ENCODE results near the gene OPHN1. TPM values are rescaled to one million over a fixed set of nuclear protein-coding genes. Genes with fewer than 3 reads are reported as not detected.
"Not testable (repeated sequence)": the region's sequence is repeated elsewhere in the genome, so short reads cannot be mapped to it uniquely, and the experiment has no call there.

The OPHN1 gene
- total and polyA plus RNA-seq, 2 donors: 4.3 to 19.6 TPM

DNA sequence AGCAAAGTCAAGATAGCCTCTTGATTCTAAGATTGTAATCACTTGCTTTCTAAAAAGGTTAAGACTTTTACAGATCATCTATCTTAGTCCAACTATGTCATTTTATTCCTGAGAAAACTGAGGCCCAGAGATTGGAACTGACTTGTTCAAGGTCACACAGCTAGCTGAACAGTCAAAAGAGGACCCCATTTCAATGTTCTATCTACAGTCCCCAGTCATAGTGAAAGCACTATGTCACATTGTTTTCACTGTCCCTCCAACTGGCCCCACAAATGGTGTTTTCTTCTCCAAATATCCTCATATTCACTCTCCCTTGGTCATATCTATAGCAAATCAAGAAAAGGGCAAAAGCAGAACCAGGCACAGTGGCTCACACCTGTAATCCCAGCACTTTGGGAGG lies 145.2 kb downstream of the OPHN1 start:
- no peak for DNase-seq (ENCODE audit: extremely low spot score)
- H3K27ac ChIP-seq (ENCODE audit: low read depth): no peak overlapping the region
- H3K4me3 ChIP-seq (ENCODE audit: low read depth, low read length): no peak overlapping the region
- no peaks in the 10 kb centered on the region for H3K36me3 ChIP-seq (ENCODE audit: insufficient read depth)
- H3K4me1 ChIP-seq (ENCODE audit: insufficient read depth): no peaks in the 10 kb centered on the region

GRCh38 chrX:68287419-68287818 lies 145.9 kb downstream of the OPHN1 start:
- DNase-seq (ENCODE audit: extremely low spot score): no peak
- Histone ChIP-seq H3K4me1 (ENCODE audit: insufficient read depth) (no peaks in the 10 kb centered on the region), H3K4me3 (ENCODE audit: low read depth, low read length) (no peak overlapping the region), H3K27ac (ENCODE audit: low read depth) (no peak overlapping the region), H3K36me3 (ENCODE audit: insufficient read depth) (no peaks in the 10 kb centered on the region)
- WGBS: 85% methylated on average over 3 of the region's 3 CpGs

DNA sequence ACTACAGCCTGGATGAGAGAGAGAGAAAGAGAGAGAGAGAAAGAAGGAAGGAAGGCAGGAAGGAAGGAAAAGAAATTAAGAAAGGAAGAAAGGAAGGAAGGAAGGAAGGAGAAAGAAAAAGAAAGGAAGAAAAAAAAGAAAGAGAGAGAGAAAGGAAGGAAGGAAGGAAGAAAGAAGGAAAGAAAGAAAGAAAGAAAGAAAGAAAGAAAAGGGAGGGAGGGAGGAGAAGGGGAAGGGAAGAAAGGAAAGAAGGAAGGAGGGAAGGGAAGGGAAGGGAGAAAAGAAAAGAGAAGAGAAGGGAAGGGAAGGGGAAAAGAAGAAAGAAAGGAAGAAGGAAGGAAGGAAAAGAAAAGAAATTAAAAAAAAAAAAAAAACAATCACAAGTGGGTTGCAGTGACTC lies 146.3 kb downstream of the OPHN1 start:
- Histone ChIP-seq H3K4me3 (ENCODE audit: low read depth, low read length) (no peak overlapping the region), H3K27ac (ENCODE audit: low read depth) (no peak overlapping the region), H3K36me3 (ENCODE audit: insufficient read depth) (no peaks in the 10 kb centered on the region), H3K4me1 (ENCODE audit: insufficient read depth) (no peaks in the 10 kb centered on the region)
- DNase-seq (ENCODE audit: extremely low spot score): no peak

DNA sequence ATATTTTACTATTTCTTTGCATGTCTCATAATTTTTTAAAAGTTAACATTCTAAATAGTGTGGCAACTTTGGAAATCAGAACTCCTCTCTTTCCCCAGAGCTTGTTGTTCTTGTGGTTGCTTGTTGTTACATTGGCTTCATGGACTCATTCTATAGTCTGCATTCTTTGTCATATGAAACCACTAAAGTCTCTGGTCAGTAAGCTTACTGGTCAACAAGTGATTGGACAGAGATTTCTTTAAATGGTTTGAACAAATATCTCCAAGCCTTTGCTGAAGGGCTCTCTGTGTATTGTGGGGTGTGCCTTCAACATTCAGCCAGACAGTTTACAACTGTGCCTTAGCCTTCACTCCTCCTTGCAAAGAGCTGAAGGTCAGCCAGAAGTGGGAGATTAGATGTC lies 147.2 kb downstream of the OPHN1 start:
- DNase-seq (ENCODE audit: extremely low spot score): no peak
- H3K27ac ChIP-seq (ENCODE audit: low read depth): no peak overlapping the region
- H3K36me3 ChIP-seq (ENCODE audit: insufficient read depth): no peaks in the 10 kb centered on the region
- no peaks in the 10 kb centered on the region for H3K4me1 ChIP-seq (ENCODE audit: insufficient read depth)
- no peak overlapping the region for H3K4me3 ChIP-seq (ENCODE audit: low read depth, low read length)

GRCh38 chrX:68284281-68284904 lies 148.9 kb downstream of the OPHN1 start:
- Histone ChIP-seq H3K36me3 (ENCODE audit: insufficient read depth) (no peaks in the 10 kb centered on the region), H3K4me1 (ENCODE audit: insufficient read depth) (no peaks in the 10 kb centered on the region), H3K27ac (ENCODE audit: low read depth) (no peak overlapping the region), H3K4me3 (ENCODE audit: low read depth, low read length) (no peak overlapping the region)
- DNase-seq (ENCODE audit: extremely low spot score): no peak
- WGBS: 94% methylated on average over 2 of the region's 2 CpGs

- Histone ChIP-seq H3K27ac (ENCODE audit: low read depth) (no peak overlapping the region), H3K4me1 (ENCODE audit: insufficient read depth) (no peaks in the 10 kb centered on the region), H3K36me3 (ENCODE audit: insufficient read depth) (no peaks in the 10 kb centered on the region), H3K4me3 (ENCODE audit: low read depth, low read length) (no peak overlapping the region)
- 20% methylated on average over 1 of the region's 1 CpG for WGBS
- no peak for DNase-seq (ENCODE audit: extremely low spot score)
Measured at GRCh38 chrX:68273887-68274286, 159.4 kb downstream of the OPHN1 start.

- 84% methylated on average over 9 of the region's 9 CpGs for WGBS
- H3K4me3 ChIP-seq (ENCODE audit: low read depth, low read length); DNase-seq (ENCODE audit: extremely low spot score); H3K36me3 ChIP-seq (ENCODE audit: insufficient read depth); H3K27ac ChIP-seq (ENCODE audit: low read depth); H3K4me1 ChIP-seq (ENCODE audit: insufficient read depth): not testable (repeated sequence)
Measured at GRCh38 chrX:68264793-68265192, 168.5 kb downstream of the OPHN1 start.

DNA sequence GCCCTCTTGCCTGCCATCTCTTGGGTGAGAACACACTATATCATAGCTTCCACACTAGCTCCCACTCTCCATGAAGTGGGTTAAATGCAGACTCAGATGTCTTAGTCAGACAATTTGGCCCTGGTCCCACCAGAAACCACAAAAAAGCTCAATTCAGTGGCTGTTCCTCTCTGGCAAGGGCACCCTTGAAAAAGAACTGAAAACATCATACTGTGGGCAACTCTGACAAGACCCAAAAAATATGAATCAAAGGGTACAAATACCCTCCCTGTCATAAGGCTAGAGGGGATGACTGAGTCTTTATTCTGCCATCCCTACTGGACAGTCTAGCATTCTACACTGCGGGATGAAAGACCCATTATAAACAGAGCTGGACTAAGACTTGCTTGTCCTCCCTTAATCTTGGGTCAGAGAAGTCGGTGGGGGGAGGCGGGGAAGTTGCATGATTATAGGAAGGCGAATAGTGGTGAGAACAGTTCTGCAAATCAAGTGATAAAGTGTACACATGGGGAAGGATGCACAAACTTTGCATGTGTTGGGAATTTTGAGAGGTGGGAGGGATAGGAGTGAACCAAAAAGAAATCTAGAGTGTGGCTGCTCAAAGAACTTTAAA lies 172.1 kb downstream of the OPHN1 start:
- no peak overlapping the region for H3K27ac ChIP-seq (ENCODE audit: low read depth)

DNA sequence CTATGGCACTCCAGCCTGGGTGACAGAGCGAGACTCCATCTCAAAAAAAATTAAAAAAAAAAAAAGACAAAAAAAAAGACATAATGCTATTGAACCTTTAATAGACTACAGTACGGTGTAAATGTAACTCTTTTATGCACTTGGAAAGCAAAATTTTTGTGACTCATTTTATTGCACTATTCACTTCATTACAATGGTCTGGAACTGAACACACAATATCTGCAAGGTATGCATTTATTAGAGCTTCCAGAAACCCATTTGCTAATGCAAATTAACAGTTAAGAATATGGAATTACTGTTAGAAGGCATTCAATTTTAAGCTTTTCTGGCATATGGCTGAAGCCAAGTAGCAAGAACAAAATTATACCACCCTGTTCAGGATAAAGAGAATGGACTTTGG lies 176.3 kb downstream of the OPHN1 start:
- no peaks in the 10 kb centered on the region for H3K36me3 ChIP-seq (ENCODE audit: insufficient read depth)
- no peaks in the 10 kb centered on the region for H3K4me1 ChIP-seq (ENCODE audit: insufficient read depth)
- no peak overlapping the region for H3K27ac ChIP-seq (ENCODE audit: low read depth)
- no peak overlapping the region for H3K4me3 ChIP-seq (ENCODE audit: low read depth, low read length)
- DNase-seq (ENCODE audit: extremely low spot score): no peak
- WGBS: 98% methylated on average over 2 of the region's 2 CpGs

More for the DNA sequence above, 172.1 kb downstream of the OPHN1 start:
- Histone ChIP-seq H3K4me3 (ENCODE audit: low read depth, low read length) (no peak overlapping the region), H3K4me1 (ENCODE audit: insufficient read depth) (no peaks in the 10 kb centered on the region), H3K36me3 (ENCODE audit: insufficient read depth) (no peaks in the 10 kb centered on the region)
- no peak for DNase-seq (ENCODE audit: extremely low spot score)
- 77% methylated on average over 4 of the region's 4 CpGs for WGBS

GRCh38 chrX:68254738-68255645 lies 178.3 kb downstream of the OPHN1 start:
- whole genome bisulfite sequencing: 92% methylated on average over 11 of the region's 11 CpGs
- H3K36me3 ChIP-seq (ENCODE audit: insufficient read depth): no peaks in the 10 kb centered on the region
- no peak for DNase-seq (ENCODE audit: extremely low spot score)

DNA sequence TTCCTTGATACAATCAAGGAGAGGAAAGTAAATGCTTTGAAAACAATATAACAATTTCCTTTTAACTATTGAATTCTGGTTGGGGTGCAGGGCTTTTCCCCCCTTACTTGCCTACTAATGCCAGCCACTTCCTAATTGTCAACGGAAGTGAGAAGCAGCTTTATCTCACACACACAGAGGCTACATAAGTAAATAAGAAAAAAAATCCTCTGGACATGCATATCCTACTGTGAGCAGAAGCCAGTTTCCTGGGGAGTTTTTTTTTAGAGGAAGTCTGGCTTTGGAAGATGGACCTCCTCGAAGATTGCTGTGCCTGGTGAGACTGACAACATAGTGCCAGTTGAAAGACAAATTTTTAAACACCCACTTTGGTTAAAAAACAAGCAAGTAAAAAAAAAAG lies 180.6 kb downstream of the OPHN1 start:
- Histone ChIP-seq H3K4me3 (ENCODE audit: low read depth, low read length) (no peak overlapping the region), H3K27ac (ENCODE audit: low read depth) (no peak overlapping the region), H3K36me3 (ENCODE audit: insufficient read depth) (no peaks in the 10 kb centered on the region), H3K4me1 (ENCODE audit: insufficient read depth) (no peaks in the 10 kb centered on the region)
- 43% methylated on average over 2 of the region's 2 CpGs for WGBS
- no peak for DNase-seq (ENCODE audit: extremely low spot score)

More at GRCh38 chrX:68254738-68255645, 178.3 kb downstream of the OPHN1 start:
- Histone ChIP-seq H3K4me1 (ENCODE audit: insufficient read depth) (no peaks in the 10 kb centered on the region), H3K4me3 (ENCODE audit: low read depth, low read length) (no peak overlapping the region), H3K27ac (ENCODE audit: low read depth) (no peak overlapping the region)

- no peak for DNase-seq (ENCODE audit: extremely low spot score)
- H3K4me3 ChIP-seq (ENCODE audit: low read depth, low read length): no peak overlapping the region
- WGBS: 74% methylated on average over 2 of the region's 2 CpGs
- H3K36me3 ChIP-seq (ENCODE audit: insufficient read depth): no peaks in the 10 kb centered on the region
- H3K4me1 ChIP-seq (ENCODE audit: insufficient read depth): no peaks in the 10 kb centered on the region
- no peak overlapping the region for H3K27ac ChIP-seq (ENCODE audit: low read depth)
Measured at GRCh38 chrX:68249903-68250302, 183.4 kb downstream of the OPHN1 start.

DNA sequence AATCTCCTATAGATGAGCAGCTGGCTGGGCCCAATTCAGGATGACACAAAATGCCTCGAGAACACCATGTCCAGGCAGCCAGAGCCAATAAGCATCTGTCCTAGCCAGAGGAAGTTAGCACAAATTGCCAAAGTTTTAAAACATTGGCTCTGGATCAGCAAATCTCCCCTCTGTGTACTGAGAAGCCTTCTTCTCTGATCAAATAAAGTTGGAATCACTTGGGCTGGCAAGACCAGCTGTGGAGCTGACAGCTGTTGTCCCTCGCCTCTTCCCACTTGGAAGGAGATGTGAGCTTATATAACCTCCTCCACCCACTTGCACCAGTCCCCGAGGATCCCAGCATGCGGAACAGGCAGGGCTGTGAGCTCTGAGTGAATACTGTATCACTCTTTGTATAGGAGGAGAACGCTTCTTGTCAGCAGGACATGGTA lies 183.9 kb downstream of the OPHN1 start:
- peak; percentile 15 for DNase-seq (ENCODE audit: extremely low spot score)
- no peaks in the 10 kb centered on the region for H3K36me3 ChIP-seq (ENCODE audit: insufficient read depth)
- H3K27ac ChIP-seq (ENCODE audit: low read depth): peak overlapping the region; percentile 5
- no peak overlapping the region for H3K4me3 ChIP-seq (ENCODE audit: low read depth, low read length)
- no peaks in the 10 kb centered on the region for H3K4me1 ChIP-seq (ENCODE audit: insufficient read depth)
- WGBS: 34% methylated on average over 5 of the region's 5 CpGs

- no peaks in the 10 kb centered on the region for H3K4me1 ChIP-seq (ENCODE audit: insufficient read depth)
- no peak overlapping the region for H3K4me3 ChIP-seq (ENCODE audit: low read depth, low read length)
- 85% methylated on average over 7 of the region's 7 CpGs for WGBS
- DNase-seq (ENCODE audit: extremely low spot score): no peak
- no peaks in the 10 kb centered on the region for H3K36me3 ChIP-seq (ENCODE audit: insufficient read depth)
- no peak overlapping the region for H3K27ac ChIP-seq (ENCODE audit: low read depth)
Measured at GRCh38 chrX:68238568-68238967, 194.7 kb downstream of the OPHN1 start.
